ENCODE results near the gene SLCO1A2. TPM values are rescaled to one million over a fixed set of nuclear protein-coding genes. Genes with fewer than 3 reads are reported as not detected.

Gene SLCO1A2
- total and polyA plus RNA-seq, 2 of the 8 experiments (the other 6 are each of a cell fraction or from before 2014, with no cell fraction given): 2.9 to 5.1 TPM

DNA sequence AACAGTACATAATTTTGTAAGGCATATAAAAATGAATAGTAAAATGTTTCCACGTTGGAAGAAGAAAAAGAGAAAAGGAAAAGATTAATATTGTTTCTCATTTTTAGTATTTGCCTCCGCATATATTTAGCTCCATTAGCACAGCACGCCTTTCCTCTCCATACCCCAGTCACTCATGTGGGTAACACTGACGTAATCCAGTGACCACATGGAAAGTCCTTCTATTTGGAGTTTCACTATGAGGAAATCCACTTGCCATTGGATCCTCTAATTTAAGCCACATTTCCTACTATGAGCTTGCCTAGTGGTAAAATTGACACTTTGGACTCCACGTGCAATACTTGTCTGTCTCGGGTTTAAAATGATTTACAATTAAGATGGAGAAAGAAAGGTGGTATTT, 5.7 kb upstream of the SLCO1A2 start (continued):
- TF ChIP-seq, protein P1, sequence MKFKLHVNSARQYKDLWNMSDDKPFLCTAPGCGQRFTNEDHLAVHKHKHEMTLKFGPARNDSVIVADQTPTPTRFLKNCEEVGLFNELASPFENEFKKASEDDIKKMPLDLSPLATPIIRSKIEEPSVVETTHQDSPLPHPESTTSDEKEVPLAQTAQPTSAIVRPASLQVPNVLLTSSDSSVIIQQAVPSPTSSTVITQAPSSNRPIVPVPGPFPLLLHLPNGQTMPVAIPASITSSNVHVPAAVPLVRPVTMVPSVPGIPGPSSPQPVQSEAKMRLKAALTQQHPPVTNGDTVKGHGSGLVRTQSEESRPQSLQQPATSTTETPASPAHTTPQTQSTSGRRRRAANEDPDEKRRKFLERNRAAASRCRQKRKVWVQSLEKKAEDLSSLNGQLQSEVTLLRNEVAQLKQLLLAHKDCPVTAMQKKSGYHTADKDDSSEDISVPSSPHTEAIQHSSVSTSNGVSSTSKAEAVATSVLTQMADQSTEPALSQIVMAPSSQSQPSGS (IDR thresholded peaks at IDR 0.05; ENCODE audit: low read length): no peak
- TF ChIP-seq EP300 (IDR thresholded peaks at IDR 0.05; ENCODE audit: borderline replicate concordance in 1 of 2, low read depth in 2 of 2, low read length in 2 of 2) (no peak), KDM5A (IDR thresholded peaks at IDR 0.05; ENCODE audit: low read length) (no peak), JUN (IDR thresholded peaks at IDR 0.05; ENCODE audit: low read depth, low read length) (no peak), SP2 (IDR thresholded peaks at IDR 0.05; ENCODE audit: low read length) (no peak), MAX (IDR thresholded peaks at IDR 0.05) (no peak), TAF7 (optimal IDR thresholded peaks at IDR 0.05; ENCODE audit: borderline replicate concordance, low read depth, low read length) (no peak), RBBP5 (IDR thresholded peaks at IDR 0.05; ENCODE audit: borderline replicate concordance, low read depth, low read length) (no peak), ATF3 (IDR thresholded peaks at IDR 0.05; ENCODE audit: insufficient read depth, low read depth, low read length) (no peak)

Data from H1 (cell line).